IPS-18c (cell line): ENCODE results near the gene PLEKHG5.
A peak's percentile ranks its signal among the peaks of the same experiment; 100 is the strongest.

Source experiments
- H3K4me3 ChIP-seq: 2 replicates; pipeline ENCODE4 v1.7.0; 2013; ENCODE audit warnings: low read depth, mild to moderate bottlenecking, low read length, moderate library complexity; ENCODE audit not compliant: insufficient read depth
- H3K9me3 ChIP-seq: one replicate; pipeline ENCODE4 v1.6.1; 2013; ENCODE audit warnings: mild to moderate bottlenecking, low read length, moderate library complexity; ENCODE audit not compliant: control insufficient read depth, insufficient read depth

The PLEKHG5 gene

DNA sequence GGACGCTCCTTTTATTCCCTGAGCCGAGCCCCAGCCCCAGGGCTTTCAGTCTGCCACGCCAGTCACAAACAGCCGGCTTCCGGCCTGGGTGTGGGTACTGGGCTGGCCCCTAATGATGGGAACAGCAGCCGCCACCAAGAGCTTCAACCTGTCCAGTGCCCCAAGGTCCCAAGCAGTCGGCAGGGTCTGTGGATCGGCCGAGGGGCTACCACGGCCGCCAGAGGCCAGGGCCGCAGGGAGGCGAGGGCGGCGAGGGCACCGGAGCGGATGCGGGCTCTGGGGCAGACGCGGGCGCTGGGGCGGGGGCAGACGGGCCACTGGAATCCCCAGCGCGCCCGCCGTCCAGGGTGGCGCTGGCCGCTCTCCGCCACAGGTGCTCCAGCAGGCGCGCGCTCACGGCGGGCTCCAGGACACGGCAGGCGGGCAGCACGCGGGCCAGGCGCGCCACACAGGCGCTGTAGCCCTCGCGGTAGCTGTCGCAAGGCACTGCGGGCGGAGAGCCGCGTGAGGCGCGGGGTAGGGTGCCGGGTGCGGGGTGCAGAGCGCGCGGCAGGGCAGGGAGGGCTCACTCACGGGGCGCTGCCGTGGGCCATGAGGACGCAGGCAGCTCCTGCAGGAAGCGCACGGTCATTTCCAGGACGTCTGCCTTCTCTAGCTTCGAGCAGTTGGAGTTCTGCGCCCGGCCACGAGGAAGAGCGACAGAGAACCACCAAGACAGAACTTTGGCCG, 72.6 kb downstream of the PLEKHG5 start:
- Histone ChIP-seq H3K4me3 (peak overlapping the region; percentile 59), H3K9me3 (no peaks in the 10 kb centered on the region)

DNA sequence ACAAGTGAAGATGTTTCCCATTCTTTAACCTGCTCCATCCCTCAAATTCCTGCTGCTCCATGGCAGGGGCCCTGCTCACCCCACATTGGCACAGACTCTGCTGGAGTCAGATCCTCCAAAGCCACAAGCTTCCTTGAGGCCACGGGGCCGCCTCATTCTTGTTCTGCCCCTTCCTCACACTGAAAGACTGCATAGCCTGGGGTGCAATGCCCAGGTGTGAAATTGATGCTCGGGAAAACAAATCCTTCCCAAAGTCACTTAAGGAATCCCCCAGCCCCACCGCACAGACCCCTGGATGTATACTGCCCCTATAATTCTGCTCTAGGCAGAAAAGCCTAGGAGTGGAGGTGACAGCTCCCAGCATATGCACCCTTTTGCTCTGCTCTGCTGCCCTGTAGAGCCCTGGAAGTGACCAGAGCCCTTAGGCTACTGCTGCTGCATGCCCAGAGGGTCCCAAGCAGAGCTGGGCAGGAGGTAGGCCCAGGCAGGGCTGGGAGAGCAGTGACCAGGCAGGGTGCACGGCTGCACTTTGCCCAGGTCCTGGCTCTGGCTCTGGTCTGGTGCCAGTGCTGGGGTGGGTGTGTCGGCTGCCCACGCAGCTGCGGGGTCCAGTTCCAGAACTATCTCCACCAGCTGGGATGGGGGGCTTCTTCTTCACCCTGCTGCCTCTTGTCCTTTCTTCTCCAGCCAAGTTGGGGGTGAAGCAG, 73.4 kb downstream of the PLEKHG5 start:
- H3K4me3 ChIP-seq, result no peak overlapping the region
- no peaks in the 10 kb centered on the region for H3K9me3 ChIP-seq
